OCI-LY1 (cell line): ENCODE measurements around the gene KLHL29.

Experiments used
- EZH2 ChIP-seq: fragments of 200-600 bp; sonication (generic), shearing (Covaris generic); IDR thresholded peaks from 2 replicates; pipeline ENCODE4 v1.8.0; 2017; ENCODE audit warnings: borderline replicate concordance, mixed run types, mild to moderate bottlenecking, antibody characterized with exemption, low read length, moderate library complexity, mixed read lengths
- TF ChIP-seq, protein P1 (sequence below): fragments of 200-600 bp; sonication (generic), shearing (Covaris generic); IDR thresholded peaks from 2 replicates; pipeline ENCODE4 v1.5.1; 2017; ENCODE audit warnings: mild to moderate bottlenecking, antibody characterized with exemption, low read length, moderate library complexity, mixed read lengths

DNA sequence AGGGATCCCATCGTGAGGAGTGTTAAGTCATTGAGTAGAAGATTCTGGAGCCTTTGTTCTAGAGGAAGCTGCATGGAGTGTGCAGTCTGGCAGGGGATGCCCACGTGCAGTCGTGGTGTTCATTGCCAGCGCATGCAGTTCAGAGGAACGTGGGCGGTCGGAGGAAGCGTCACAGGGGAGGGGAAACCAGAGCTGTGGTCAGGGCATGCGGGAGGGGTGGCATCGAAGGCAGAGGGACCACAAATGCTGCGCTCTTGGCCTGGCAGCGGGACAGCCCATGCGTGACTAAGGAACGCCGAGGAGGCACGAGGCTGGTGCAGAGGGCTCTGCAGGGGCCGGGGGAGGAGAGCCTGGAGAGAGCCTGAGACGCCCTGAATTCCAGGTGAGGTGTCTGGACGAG lies 141.1 kb downstream of the KLHL29 start:
- TF ChIP-seq, protein P1, sequence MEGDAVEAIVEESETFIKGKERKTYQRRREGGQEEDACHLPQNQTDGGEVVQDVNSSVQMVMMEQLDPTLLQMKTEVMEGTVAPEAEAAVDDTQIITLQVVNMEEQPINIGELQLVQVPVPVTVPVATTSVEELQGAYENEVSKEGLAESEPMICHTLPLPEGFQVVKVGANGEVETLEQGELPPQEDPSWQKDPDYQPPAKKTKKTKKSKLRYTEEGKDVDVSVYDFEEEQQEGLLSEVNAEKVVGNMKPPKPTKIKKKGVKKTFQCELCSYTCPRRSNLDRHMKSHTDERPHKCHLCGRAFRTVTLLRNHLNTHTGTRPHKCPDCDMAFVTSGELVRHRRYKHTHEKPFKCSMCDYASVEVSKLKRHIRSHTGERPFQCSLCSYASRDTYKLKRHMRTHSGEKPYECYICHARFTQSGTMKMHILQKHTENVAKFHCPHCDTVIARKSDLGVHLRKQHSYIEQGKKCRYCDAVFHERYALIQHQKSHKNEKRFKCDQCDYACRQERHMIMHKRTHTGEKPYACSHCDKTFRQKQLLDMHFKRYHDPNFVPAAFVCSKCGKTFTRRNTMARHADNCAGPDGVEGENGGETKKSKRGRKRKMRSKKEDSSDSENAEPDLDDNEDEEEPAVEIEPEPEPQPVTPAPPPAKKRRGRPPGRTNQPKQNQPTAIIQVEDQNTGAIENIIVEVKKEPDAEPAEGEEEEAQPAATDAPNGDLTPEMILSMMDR = no peak
- no peak for TF ChIP-seq EZH2
